CD4-positive, alpha-beta T cell treated with Interleukin-6 at 100 ng/mL for 8 hours (primary cell): Measurements from ENCODE around the gene PDCL2.
"Not testable (repeated sequence)": the region's sequence is repeated elsewhere in the genome, so short reads cannot be mapped to it uniquely, and the experiment has no call there.

Experiments
- DNase-seq: peaks from one replicate; pipeline ENCODE4 v3.0.0-alpha.2; 2020; ENCODE audit warnings: mixed read lengths, low spot score

The PDCL2 gene

GRCh38 chr4:55592014-55592413 is at the start of gene PDCL2:
Gene PDCL2, minus strand, starts transcription at chr4:55592245. Its CDS starts 136 bp downstream, at chr4:55592109.
- no peak for DNase-seq

GRCh38 chr4:55637272-55637820 is 45.3 kb upstream of the PDCL2 start:
- DNase-seq = no peak

- no peak for DNase-seq
Measured at GRCh38 chr4:55636656-55636999, 44.6 kb upstream of the PDCL2 start.

GRCh38 chr4:55635741-55636655 is 44.0 kb upstream of the PDCL2 start, which contains the start of gene NMU:
Gene NMU, minus strand, starts transcription at chr4:55636298. Its CDS starts 106 bp downstream, at chr4:55636192.
- no peak for DNase-seq

GRCh38 chr4:55635282-55635681 is 43.2 kb upstream of the PDCL2 start:
- no peak for DNase-seq

GRCh38 chr4:55634417-55635128 is 42.5 kb upstream of the PDCL2 start:
- no peak for DNase-seq

GRCh38 chr4:55633903-55634302 is 41.9 kb upstream of the PDCL2 start:
- DNase-seq = no peak

GRCh38 chr4:55625835-55626234 is 33.8 kb upstream of the PDCL2 start:
- no peak for DNase-seq

GRCh38 chr4:55624063-55624462 is 32.0 kb upstream of the PDCL2 start:
- DNase-seq = not testable (repeated sequence)

- DNase-seq = no peak
Measured at GRCh38 chr4:55618546-55619143, 26.6 kb upstream of the PDCL2 start.

- DNase-seq = no peak
Measured at GRCh38 chr4:55617587-55618197, 25.6 kb upstream of the PDCL2 start.

GRCh38 chr4:55615008-55615407 is 23.0 kb upstream of the PDCL2 start:
- no peak for DNase-seq

GRCh38 chr4:55613621-55614020 is 21.6 kb upstream of the PDCL2 start:
- DNase-seq = no peak

GRCh38 chr4:55612341-55612740 is 20.3 kb upstream of the PDCL2 start:
- no peak for DNase-seq

- no peak for DNase-seq
Measured at GRCh38 chr4:55611358-55612059, 19.5 kb upstream of the PDCL2 start.

GRCh38 chr4:55610381-55610780 is 18.3 kb upstream of the PDCL2 start:
- no peak for DNase-seq

GRCh38 chr4:55609393-55609866 is 17.4 kb upstream of the PDCL2 start:
- no peak for DNase-seq

GRCh38 chr4:55608591-55608990 is 16.5 kb upstream of the PDCL2 start:
- no peak for DNase-seq

GRCh38 chr4:55604996-55605395 is 13.0 kb upstream of the PDCL2 start:
- no peak for DNase-seq

GRCh38 chr4:55600640-55601039 is 8.6 kb upstream of the PDCL2 start:
- no peak for DNase-seq

GRCh38 chr4:55598641-55599040 is 6.6 kb upstream of the PDCL2 start:
- DNase-seq = no peak
